Endothelial cell of umbilical vein (primary cell): ENCODE data around the gene KCTD10. TPM values are rescaled to one million over a fixed set of nuclear protein-coding genes. Genes with fewer than 3 reads are reported as not detected.

Experiments
- BruUV-seq: library from RNA; stranded (reverse); fragments of 400-500 nt; replicated peaks from 2 replicates; lab custom pipeline; 2021; lab: Mats Ljungman, UMichigan
- CTCF ChIA-PET: fragments of 300-600, 350-600 bp; sonication (Branson Sonifier 250); formaldehyde crosslinking; loops from one replicate; lab custom pipeline; 2021; ENCODE audit warnings: antibody characterized with exemption, inconsistent platforms; lab: Charles Lee
- POLR2A ChIA-PET: fragments of 300-600, 350-600 bp; sonication (Branson Sonifier 250); formaldehyde crosslinking; loops from one replicate; lab custom pipeline; 2021; ENCODE audit warnings: antibody characterized with exemption, inconsistent platforms; lab: Charles Lee
- DNase-seq: peaks from one replicate; pipeline ENCODE4 v3.0.0-alpha.2; 2011; ENCODE audit warnings: low read depth, low spot score
- FAIRE-seq: peaks from 2 replicates; lab custom pipeline; 2011; peaks lifted over from hg19 to GRCh38; lab: Jason Lieb, UNC
- H2AFZ ChIP-seq: 2 replicates; pipeline ENCODE4 v1.6.0; 2012; ENCODE audit warnings: low read depth, low read length, control low read depth, inconsistent platforms
- H3K27ac ChIP-seq: 2 replicates; pipeline ENCODE4 v1.5.1; 2011; ENCODE audit warnings: low read depth, mild to moderate bottlenecking, control low read depth, low read length, moderate library complexity; ENCODE audit not compliant: insufficient read depth
- H3K27me3 ChIP-seq, 2 experiments: 2 replicates each; pipeline versions ENCODE4 v1.6.0 to v1.6.1; 2011; ENCODE audit warnings: low read length in 2 of 2, mixed read lengths in 1 of 2; ENCODE audit not compliant: control insufficient read depth in 2 of 2, insufficient read depth in 2 of 2
- H3K36me3 ChIP-seq, 2 experiments: 2 replicates in 1 of 2; 3 replicates in 1 of 2; pipeline ENCODE4 v1.5.1; 2011; ENCODE audit warnings: low read length in 2 of 2, mild to moderate bottlenecking in 1 of 2, moderate library complexity in 1 of 2; ENCODE audit not compliant: control insufficient read depth in 2 of 2, insufficient read depth in 2 of 2; ENCODE audit errors: extremely low read depth in 1 of 2
- H3K4me1 ChIP-seq: 3 replicates; pipeline ENCODE4 v1.5.1; 2011; ENCODE audit warnings: mild to moderate bottlenecking, low read length; ENCODE audit not compliant: control insufficient read depth, insufficient read depth; ENCODE audit errors: extremely low read depth
- H3K4me2 ChIP-seq: 2 replicates; pipeline ENCODE4 v1.6.1; 2011; ENCODE audit warnings: low read length, control low read depth, mixed read lengths; ENCODE audit not compliant: insufficient read depth
- H3K4me3 ChIP-seq, 3 experiments: fragments of 200-600 bp in 1 of 3; sonication (generic), shearing (Covaris generic) in 1 of 3; replicated peaks in 1 of 3; 2 replicates each; pipeline ENCODE4 v1.5.1; 2011 to 2016; ENCODE audit warnings: control low read depth in 3 of 3, low read length in 3 of 3, mild to moderate bottlenecking in 2 of 3, inconsistent platforms in 1 of 3, low read depth in 1 of 3, moderate library complexity in 1 of 3; ENCODE audit not compliant: insufficient read depth in 1 of 3
- H3K79me2 ChIP-seq: 2 replicates; pipeline ENCODE4 v1.6.0; 2012; ENCODE audit warnings: low read length, inconsistent platforms; ENCODE audit not compliant: control insufficient read depth, insufficient read depth
- H3K9ac ChIP-seq: replicated peaks from 2 replicates; pipeline ENCODE3; 2011; ENCODE audit warnings: low read length, control low read depth; ENCODE audit not compliant: insufficient read depth; ENCODE audit errors: extremely low read depth
- H3K9me1 ChIP-seq: replicated peaks from 3 replicates; pipeline ENCODE4 v1.6.0; 2011; ENCODE audit warnings: mild to moderate bottlenecking, low read length; ENCODE audit not compliant: control insufficient read depth, insufficient read depth; ENCODE audit errors: extremely low read depth
- H3K9me3 ChIP-seq: replicated peaks from 2 replicates; pipeline ENCODE4 v1.5.1; 2012; ENCODE audit warnings: low read length, inconsistent platforms; ENCODE audit not compliant: control insufficient read depth, insufficient read depth
- H4K20me1 ChIP-seq: replicated peaks from 2 replicates; pipeline ENCODE3; 2011; ENCODE audit warnings: mild to moderate bottlenecking, low read length; ENCODE audit not compliant: control insufficient read depth, insufficient read depth; ENCODE audit errors: extremely low read depth
- CTCF ChIP-seq, 2 donors: IDR thresholded peaks; 1 replicate in 1 of 2; 2 replicates in 1 of 2; pipeline ENCODE4 v1.5.1; 2011; ENCODE audit warnings: low read length in 2 of 2, mild to moderate bottlenecking in 2 of 2, moderate library complexity in 2 of 2, control low read depth in 1 of 2, inconsistent platforms in 1 of 2, low read depth in 1 of 2; ENCODE audit not compliant: insufficient read depth in 1 of 2; ENCODE audit errors: extremely low read depth in 1 of 2
- EZH2 ChIP-seq: IDR thresholded peaks from 2 replicates; pipeline ENCODE4 v1.6.1; 2012; ENCODE audit warnings: borderline replicate concordance, low read depth, mild to moderate bottlenecking, moderate library complexity, low read length, inconsistent platforms; ENCODE audit not compliant: severe bottlenecking
- FOS ChIP-seq: IDR thresholded peaks from 2 replicates; pipeline ENCODE4 v1.6.1; 2011; ENCODE audit warnings: mild to moderate bottlenecking, low read length, moderate library complexity, borderline replicate concordance; ENCODE audit not compliant: insufficient read depth
- GATA2 ChIP-seq: IDR thresholded peaks from 2 replicates; pipeline ENCODE4 v1.7.0; 2011; ENCODE audit warnings: low read depth, mild to moderate bottlenecking, moderate library complexity, mixed read lengths, low read length; ENCODE audit not compliant: insufficient read length, insufficient read depth
- JUN ChIP-seq: IDR thresholded peaks from 2 replicates; pipeline ENCODE4 v1.6.1; 2011; ENCODE audit warnings: borderline replicate concordance, low read depth; ENCODE audit not compliant: insufficient read length, insufficient read depth
- MYC ChIP-seq: IDR thresholded peaks from one replicate; pipeline ENCODE4 v1.6.1; 2011; ENCODE audit warnings: mild to moderate bottlenecking, low read depth, low read length
- POLR2A ChIP-seq: IDR thresholded peaks from 2 replicates; pipeline ENCODE4 v1.6.1; 2012; ENCODE audit warnings: low read depth, mild to moderate bottlenecking, control low read depth, low read length
- POLR2AphosphoS5 ChIP-seq: IDR thresholded peaks from 2 replicates; pipeline ENCODE4 v1.6.1; 2012; ENCODE audit warnings: low read depth, mild to moderate bottlenecking, control low read depth, low read length, moderate library complexity; ENCODE audit not compliant: insufficient read depth
- dilution Hi-C: fragments of 300-500 bp; cut with MboI; formaldehyde crosslinking; loops from one replicate; pipeline ENCODE4 v1.15.0; 2019; ENCODE audit warnings: low sequenced_read_pairs; ENCODE audit not compliant: extremely low pct_ligation_motif_present
- intact Hi-C: fragments of 100-400 bp; cut with micrococcal nuclease; formaldehyde crosslinking; loops from one replicate; pipeline ENCODE4 v1.10.0; 2022
- polyA plus RNA-seq, 4 experiments: library from polyadenylated mRNA; depleted of rRNA in 3 of 4; stranded (reverse) in 3 of 4; unstranded in 1 of 4; fragments of >200 nt; gene quantifications; 2 replicates each; pipeline versions ENCODE4 v1.2.1 to v1.2.3, GENCODE V29; 2011 to 2012; ENCODE audit warnings: missing spikeins in 1 of 4
- total RNA-seq: library from RNA; stranded (reverse); gene quantifications from 2 replicates; pipeline ENCODE4 v1.2.3, GENCODE V29; 2021
- TF ChIP-seq, protein P1 (sequence below): IDR thresholded peaks from 2 replicates; pipeline ENCODE4 v1.6.1; 2011; ENCODE audit not compliant: insufficient read depth, insufficient read length

Gene KCTD10
- total and polyA plus RNA-seq, 2 donors (not counting 3 experiments of a cell fraction or from before 2014, with no cell fraction given), result 101 to 112 TPM

GRCh38 chr12:109461846-109462756, 15.0 kb downstream of the KCTD10 start:
- H2AFZ ChIP-seq, result no peak overlapping the region
- no peaks in the 10 kb centered on the region for H3K27me3 ChIP-seq
- H3K9ac ChIP-seq, result peak overlapping the region; percentile 55
- TF ChIP-seq FOS, result no peak
- TF ChIP-seq POLR2A, result no peak
- no peak for TF ChIP-seq POLR2AphosphoS5
- TF ChIP-seq EZH2, result no peak
- TF ChIP-seq GATA2, result no peak
- TF ChIP-seq JUN, result no peak
- no peak for TF ChIP-seq MYC
- TF ChIP-seq, protein P1, sequence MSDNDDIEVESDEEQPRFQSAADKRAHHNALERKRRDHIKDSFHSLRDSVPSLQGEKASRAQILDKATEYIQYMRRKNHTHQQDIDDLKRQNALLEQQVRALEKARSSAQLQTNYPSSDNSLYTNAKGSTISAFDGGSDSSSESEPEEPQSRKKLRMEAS, result no peak
- no peak for TF ChIP-seq CTCF (IDR thresholded peaks at IDR 0.05; ENCODE audit: extremely low read depth in 1 of 2, insufficient read depth in 1 of 2, low read depth in 1 of 2, low read length in 2 of 2)
- DNase-seq (peak; percentile 68), FAIRE-seq (peak; percentile 85)
- peaks cover 4 to 24% of the 10 kb centered on the region in 2 experiments for H3K36me3 ChIP-seq
- H3K9me3 ChIP-seq, result no peaks in the 10 kb centered on the region
- CTCF ChIA-PET, result interaction anchor here (1.0 to 5.1 kb wide), 10 partner anchors 9 to 57 kb away, joined by 3 to 47 read pairs (median 6); partner anchors contain the start of genes KCTD10 and UBE3B
- no peaks in the 10 kb centered on the region for H3K9me1 ChIP-seq
- H3K79me2 ChIP-seq, result peaks cover 77% of the 10 kb centered on the region
- POLR2A ChIA-PET, result interaction anchor here (0.6 to 0.9 kb wide), 2 partner anchors 15 kb away, joined by 3 read pairs; partner anchors contain the start of genes KCTD10 and UBE3B
- no peak overlapping the region for H3K4me3 ChIP-seq
- peak overlapping the region; percentile 66 for H3K4me2 ChIP-seq
- BruUV-seq, result no TSS peak
- dilution Hi-C loops, result no loop called here
- H4K20me1 ChIP-seq, result no peaks in the 10 kb centered on the region
- intact Hi-C loops, result loop anchor here (1.0 to 5.0 kb wide), 3 partner anchors 30 to 610 kb away; no protein-coding TSS in a partner anchor
- peak overlapping the region; percentile 89 for H3K27ac ChIP-seq
- H3K4me1 ChIP-seq, result peaks cover 72% of the 10 kb centered on the region
